ENCODE measurements around the gene PARL.
"Not testable (repeated sequence)": the region's sequence is repeated elsewhere in the genome, so short reads cannot be mapped to it uniquely, and the experiment has no call there.

The PARL gene

GRCh38 chr3:183904833-183905780 is 20.4 kb upstream of the PARL start:
- no peak for DNase-seq (ENCODE audit: low read depth, low spot score)

- no peak for DNase-seq (ENCODE audit: low read depth, low spot score)
Measured at GRCh38 chr3:183898028-183898431, 13.3 kb upstream of the PARL start.

GRCh38 chr3:183897606-183898005 is 12.9 kb upstream of the PARL start:
- no peak for DNase-seq (ENCODE audit: low read depth, low spot score)

GRCh38 chr3:183896610-183897009 is 11.9 kb upstream of the PARL start:
- no peak for DNase-seq (ENCODE audit: low read depth, low spot score)

- no peak for DNase-seq (ENCODE audit: low read depth, low spot score)
Measured at GRCh38 chr3:183896184-183896583, 11.5 kb upstream of the PARL start.

GRCh38 chr3:183895774-183896173 is 11.1 kb upstream of the PARL start:
- no peak for DNase-seq (ENCODE audit: low read depth, low spot score)

- peak; percentile 13 for DNase-seq (ENCODE audit: low read depth, low spot score)
Measured at GRCh38 chr3:183895296-183895695, 10.6 kb upstream of the PARL start.

- no peak for DNase-seq (ENCODE audit: low read depth, low spot score)
Measured at GRCh38 chr3:183892610-183893214, 8.0 kb upstream of the PARL start.

GRCh38 chr3:183885766-183886165 is 1.1 kb upstream of the PARL start:
- DNase-seq (ENCODE audit: low read depth, low spot score) = no peak

GRCh38 chr3:183884097-183884426 is 618 bp downstream of the PARL start:
- DNase-seq (ENCODE audit: low read depth, low spot score) = no peak

GRCh38 chr3:183883291-183884096 is 1.2 kb downstream of the PARL start:
- no peak for DNase-seq (ENCODE audit: low read depth, low spot score)

- no peak for DNase-seq (ENCODE audit: low read depth, low spot score)
Measured at GRCh38 chr3:183880121-183880520, 4.6 kb downstream of the PARL start.

- DNase-seq (ENCODE audit: low read depth, low spot score) = no peak
Measured at GRCh38 chr3:183879243-183879642, 5.4 kb downstream of the PARL start.

GRCh38 chr3:183878071-183878470 is 6.6 kb downstream of the PARL start:
- no peak for DNase-seq (ENCODE audit: low read depth, low spot score)

GRCh38 chr3:183877227-183877626 is 7.5 kb downstream of the PARL start:
- DNase-seq (ENCODE audit: low read depth, low spot score) = not testable (repeated sequence)

GRCh38 chr3:183875411-183875810 is 9.3 kb downstream of the PARL start:
- no peak for DNase-seq (ENCODE audit: low read depth, low spot score)

GRCh38 chr3:183873914-183874313 is 10.8 kb downstream of the PARL start:
- no peak for DNase-seq (ENCODE audit: low read depth, low spot score)

GRCh38 chr3:183871541-183871940 is 13.1 kb downstream of the PARL start:
- no peak for DNase-seq (ENCODE audit: low read depth, low spot score)

- DNase-seq (ENCODE audit: low read depth, low spot score) = no peak
Measured at GRCh38 chr3:183870563-183870962, 14.1 kb downstream of the PARL start.

- DNase-seq (ENCODE audit: low read depth, low spot score) = no peak
Measured at GRCh38 chr3:183868796-183869195, 15.9 kb downstream of the PARL start.

- no peak for DNase-seq (ENCODE audit: low read depth, low spot score)
Measured at GRCh38 chr3:183862610-183863009, 22.1 kb downstream of the PARL start.

- DNase-seq (ENCODE audit: low read depth, low spot score) = no peak
Measured at GRCh38 chr3:183857863-183858262, 26.8 kb downstream of the PARL start.
